Stomach (tissue), 4 donors: Measurements from ENCODE around the gene BANF2.

Experiments used
- EP300 ChIP-seq: sonication (generic); formaldehyde crosslinking; IDR thresholded peaks from one replicate; pipeline ENCODE4 v1.6.1; 2017; ENCODE audit warnings: antibody characterized with exemption
- POLR2A ChIP-seq, 4 donors: fragments of 450-650 bp; IDR thresholded peaks; one replicate each; pipeline ENCODE4 v1.6.1; 2016; ENCODE audit warnings: antibody characterized with exemption in 4 of 4, control low read depth in 2 of 4, mild to moderate bottlenecking in 1 of 4, moderate library complexity in 1 of 4
- POLR2AphosphoS5 ChIP-seq, 3 donors: sonication (generic); formaldehyde crosslinking; IDR thresholded peaks; one replicate each; pipeline ENCODE4 v1.6.1; 2016; ENCODE audit warnings: antibody characterized with exemption in 3 of 3
- TF ChIP-seq, protein P1 (sequence below), 7 experiments: fragments of 450-650 bp in 4 of 7; fragments of 200-600 bp in 3 of 7; sonication (generic) in 3 of 7; IDR thresholded peaks; one replicate each; pipeline ENCODE4 v1.5.1; 2016 to 2019; ENCODE audit warnings: antibody characterized with exemption in 7 of 7, control low read depth in 2 of 7, mild to moderate bottlenecking in 1 of 7

DNA sequence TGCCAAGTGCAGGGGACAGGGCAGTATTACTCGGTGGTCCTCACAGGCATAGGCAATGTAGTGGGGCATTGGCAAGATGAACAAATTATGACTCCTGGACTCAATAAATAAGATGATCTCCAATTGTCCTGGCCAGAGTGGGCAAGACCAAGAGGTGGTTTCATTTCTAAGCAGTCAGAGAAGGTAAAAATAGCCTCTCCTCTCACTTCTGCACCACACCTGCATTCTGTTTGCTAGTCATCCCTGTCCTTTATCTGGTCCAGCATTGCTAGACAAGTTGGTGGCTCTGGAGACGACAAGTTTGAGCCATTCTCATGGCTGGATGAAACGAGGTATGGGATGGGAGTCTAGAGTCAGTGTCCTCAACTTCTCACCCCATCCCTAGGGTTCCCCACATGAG, 83.0 kb downstream of the BANF2 start:
- TF ChIP-seq, protein P1, sequence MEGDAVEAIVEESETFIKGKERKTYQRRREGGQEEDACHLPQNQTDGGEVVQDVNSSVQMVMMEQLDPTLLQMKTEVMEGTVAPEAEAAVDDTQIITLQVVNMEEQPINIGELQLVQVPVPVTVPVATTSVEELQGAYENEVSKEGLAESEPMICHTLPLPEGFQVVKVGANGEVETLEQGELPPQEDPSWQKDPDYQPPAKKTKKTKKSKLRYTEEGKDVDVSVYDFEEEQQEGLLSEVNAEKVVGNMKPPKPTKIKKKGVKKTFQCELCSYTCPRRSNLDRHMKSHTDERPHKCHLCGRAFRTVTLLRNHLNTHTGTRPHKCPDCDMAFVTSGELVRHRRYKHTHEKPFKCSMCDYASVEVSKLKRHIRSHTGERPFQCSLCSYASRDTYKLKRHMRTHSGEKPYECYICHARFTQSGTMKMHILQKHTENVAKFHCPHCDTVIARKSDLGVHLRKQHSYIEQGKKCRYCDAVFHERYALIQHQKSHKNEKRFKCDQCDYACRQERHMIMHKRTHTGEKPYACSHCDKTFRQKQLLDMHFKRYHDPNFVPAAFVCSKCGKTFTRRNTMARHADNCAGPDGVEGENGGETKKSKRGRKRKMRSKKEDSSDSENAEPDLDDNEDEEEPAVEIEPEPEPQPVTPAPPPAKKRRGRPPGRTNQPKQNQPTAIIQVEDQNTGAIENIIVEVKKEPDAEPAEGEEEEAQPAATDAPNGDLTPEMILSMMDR (IDR thresholded peaks at IDR 0.05): no peak
- TF ChIP-seq POLR2AphosphoS5 (IDR thresholded peaks at IDR 0.05) (no peak), POLR2A (IDR thresholded peaks at IDR 0.05) (no peak), EP300 (no peak)
